Endodermal cell (in vitro differentiated cells): Measurements from ENCODE around the gene OR6Q1. TPM values are rescaled to one million over a fixed set of nuclear protein-coding genes. Genes with fewer than 3 reads are reported as not detected.

Experiments used
- DNase-seq: peaks from one replicate; pipeline ENCODE4 v3.0.0-alpha.2; 2017
- H3K27ac ChIP-seq: 2 replicates; pipeline ENCODE4 v1.5.1; 2013; ENCODE audit warnings: mild to moderate bottlenecking, low read depth, low read length, moderate library complexity
- H3K27me3 ChIP-seq: 2 replicates; pipeline ENCODE4 v1.6.1; 2013; ENCODE audit warnings: mild to moderate bottlenecking, low read length, moderate library complexity; ENCODE audit not compliant: insufficient read depth, control insufficient read depth, poor library complexity, severe bottlenecking
- H3K36me3 ChIP-seq: 2 replicates; pipeline ENCODE4 v1.7.0; 2013; ENCODE audit warnings: mild to moderate bottlenecking, low read length, moderate library complexity; ENCODE audit not compliant: control insufficient read depth, insufficient read depth
- H3K4me1 ChIP-seq: one replicate; pipeline ENCODE4 v1.7.0; 2013; ENCODE audit warnings: low read length; ENCODE audit not compliant: control insufficient read depth, insufficient read depth
- H3K4me3 ChIP-seq: 2 replicates; pipeline ENCODE4 v1.5.1; 2013; ENCODE audit warnings: mild to moderate bottlenecking, low read length, moderate library complexity
- H3K9ac ChIP-seq: 2 replicates; pipeline ENCODE4 v1.6.1; 2013; ENCODE audit warnings: mild to moderate bottlenecking, low read length, moderate library complexity; ENCODE audit not compliant: poor library complexity, severe bottlenecking; ENCODE audit errors: extremely low read depth
- H3K9me3 ChIP-seq: 2 replicates; pipeline ENCODE4 v1.6.1; 2013; ENCODE audit warnings: mild to moderate bottlenecking, low read length, moderate library complexity; ENCODE audit not compliant: control insufficient read depth
- H3K27ac Mint-ChIP-seq: 2 replicates; pipeline ENCODE4 v1.8.0; 2020; ENCODE audit warnings: mixed read lengths
- H3K27me3 Mint-ChIP-seq: 2 replicates; pipeline ENCODE4 v1.8.0; 2021; ENCODE audit warnings: mild to moderate bottlenecking, mixed read lengths; ENCODE audit not compliant: insufficient read depth
- H3K36me3 Mint-ChIP-seq: 2 replicates; pipeline ENCODE4 v1.8.0; 2020; ENCODE audit warnings: low read depth, mixed read lengths
- H3K4me1 Mint-ChIP-seq: 2 replicates; pipeline ENCODE4 v1.8.0; 2020; ENCODE audit warnings: mixed read lengths
- H3K4me3 Mint-ChIP-seq: 2 replicates; pipeline ENCODE4 v1.8.0; 2020; ENCODE audit warnings: mild to moderate bottlenecking, moderate library complexity, mixed read lengths
- H3K9me3 Mint-ChIP-seq: 2 replicates; pipeline ENCODE4 v1.8.0; 2020; ENCODE audit warnings: mild to moderate bottlenecking, mixed read lengths
- WGBS, 2 experiments: methylation state at CpG; one replicate each; pipeline versions ENCODE4 v1.1.5 to v1.1.7; 2013; ENCODE audit warnings: missing lambda C conversion rate in 2 of 2, mixed read lengths in 1 of 2; ENCODE audit not compliant: insufficient coverage in 1 of 2, insufficient read length in 1 of 2; 5-methylcytosine and 5-hydroxymethylcytosine counted together
- total RNA-seq, 2 donors: library from RNA; stranded (reverse); fragmentation: NEBNext Ultra II Directional in 1 of 2; extraction: Animal tissue kit (Norgen Biotek cat#: 25700) in 1 of 2; gene quantifications; 2 replicates in 1 of 2; 3 replicates in 1 of 2; pipeline ENCODE4 v1.2.1, GENCODE V29; 2021
- TF ChIP-seq, protein P1 (sequence below): fragments of 200-600 bp; sonication (generic); conservative IDR thresholded peaks from 2 replicates; pipeline ENCODE4 v1.5.0; 2021; ENCODE audit warnings: antibody characterized with exemption, mild to moderate bottlenecking

The OR6Q1 gene
- total RNA-seq, 2 donors from 2014 or later, result not detected

DNA sequence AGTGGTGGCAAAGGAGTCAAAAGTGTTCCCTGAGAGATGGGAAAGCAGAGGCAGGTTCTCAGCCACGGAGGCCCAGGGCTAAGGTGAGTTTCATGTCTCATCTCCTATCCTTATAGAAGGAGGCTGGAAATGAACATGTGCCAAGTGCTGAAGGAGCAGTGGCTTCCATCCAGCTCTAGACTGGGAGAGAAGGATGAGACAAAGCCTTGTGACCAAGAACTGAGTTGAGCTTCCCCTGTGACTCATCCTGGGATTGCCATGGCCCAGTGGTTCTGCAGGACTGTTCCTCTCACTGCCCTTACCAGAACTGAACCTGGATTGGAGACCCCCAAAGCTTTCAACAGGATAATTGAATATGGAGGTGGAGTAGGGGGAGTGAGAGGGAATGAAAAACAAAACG is 23.8 kb upstream of the OR6Q1 start:
- TF ChIP-seq, protein P1, sequence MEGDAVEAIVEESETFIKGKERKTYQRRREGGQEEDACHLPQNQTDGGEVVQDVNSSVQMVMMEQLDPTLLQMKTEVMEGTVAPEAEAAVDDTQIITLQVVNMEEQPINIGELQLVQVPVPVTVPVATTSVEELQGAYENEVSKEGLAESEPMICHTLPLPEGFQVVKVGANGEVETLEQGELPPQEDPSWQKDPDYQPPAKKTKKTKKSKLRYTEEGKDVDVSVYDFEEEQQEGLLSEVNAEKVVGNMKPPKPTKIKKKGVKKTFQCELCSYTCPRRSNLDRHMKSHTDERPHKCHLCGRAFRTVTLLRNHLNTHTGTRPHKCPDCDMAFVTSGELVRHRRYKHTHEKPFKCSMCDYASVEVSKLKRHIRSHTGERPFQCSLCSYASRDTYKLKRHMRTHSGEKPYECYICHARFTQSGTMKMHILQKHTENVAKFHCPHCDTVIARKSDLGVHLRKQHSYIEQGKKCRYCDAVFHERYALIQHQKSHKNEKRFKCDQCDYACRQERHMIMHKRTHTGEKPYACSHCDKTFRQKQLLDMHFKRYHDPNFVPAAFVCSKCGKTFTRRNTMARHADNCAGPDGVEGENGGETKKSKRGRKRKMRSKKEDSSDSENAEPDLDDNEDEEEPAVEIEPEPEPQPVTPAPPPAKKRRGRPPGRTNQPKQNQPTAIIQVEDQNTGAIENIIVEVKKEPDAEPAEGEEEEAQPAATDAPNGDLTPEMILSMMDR, result no peak
- Mint-ChIP-seq H3K27me3 (no peaks in the 10 kb centered on the region), H3K4me3 (no peak overlapping the region), H3K27ac (no peak overlapping the region), H3K9me3 (no peaks in the 10 kb centered on the region), H3K36me3 (no peaks in the 10 kb centered on the region), H3K4me1 (peaks cover 3% of the 10 kb centered on the region)
- Histone ChIP-seq H3K27me3 (no peaks in the 10 kb centered on the region), H3K36me3 (no peaks in the 10 kb centered on the region), H3K4me3 (no peak overlapping the region), H3K9me3 (no peaks in the 10 kb centered on the region), H3K27ac (no peak overlapping the region), H3K4me1 (no peaks in the 10 kb centered on the region), H3K9ac (no peak overlapping the region)
- no peak for DNase-seq
- 86% methylated on average over 2 of the region's 2 CpGs; no CpG with 5 or more reads in 1 of the 2 experiments for WGBS, 2 experiments

DNA sequence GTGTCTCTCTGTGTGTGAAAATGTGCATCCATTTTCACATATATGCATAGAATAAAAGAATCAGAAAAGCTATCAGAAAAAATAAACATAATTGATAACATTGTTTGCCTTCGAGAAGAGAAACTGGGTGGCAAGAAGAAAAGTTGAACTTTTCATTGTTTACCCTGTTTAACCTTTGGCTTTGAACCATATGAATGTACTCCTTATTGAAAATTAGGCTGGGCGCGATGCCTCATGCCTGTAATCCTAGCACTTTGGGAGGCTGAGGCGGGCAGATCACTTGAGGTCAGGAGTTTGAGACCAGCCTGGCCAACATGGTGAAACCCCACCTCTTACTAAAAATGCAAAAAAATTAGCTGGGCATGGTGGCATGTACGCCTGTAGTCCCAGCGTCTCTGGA is 19.0 kb upstream of the OR6Q1 start:
- H3K27me3 Mint-ChIP-seq, result no peaks in the 10 kb centered on the region
- no peak for DNase-seq
- Histone ChIP-seq H3K36me3 (no peaks in the 10 kb centered on the region), H3K27me3 (no peaks in the 10 kb centered on the region), H3K4me3 (no peak overlapping the region), H3K9ac (no peak overlapping the region), H3K9me3 (no peaks in the 10 kb centered on the region), H3K4me1 (no peaks in the 10 kb centered on the region), H3K27ac (no peak overlapping the region)
- no peak overlapping the region for H3K4me3 Mint-ChIP-seq
- H3K4me1 Mint-ChIP-seq, result no peaks in the 10 kb centered on the region
- H3K36me3 Mint-ChIP-seq, result no peaks in the 10 kb centered on the region
- TF ChIP-seq, protein P1, result no peak
- WGBS, 2 experiments, result 86 to 89% methylated on average over 5 to 6 of the region's 6 CpGs
- H3K27ac Mint-ChIP-seq, result no peak overlapping the region
- H3K9me3 Mint-ChIP-seq, result no peaks in the 10 kb centered on the region

DNA sequence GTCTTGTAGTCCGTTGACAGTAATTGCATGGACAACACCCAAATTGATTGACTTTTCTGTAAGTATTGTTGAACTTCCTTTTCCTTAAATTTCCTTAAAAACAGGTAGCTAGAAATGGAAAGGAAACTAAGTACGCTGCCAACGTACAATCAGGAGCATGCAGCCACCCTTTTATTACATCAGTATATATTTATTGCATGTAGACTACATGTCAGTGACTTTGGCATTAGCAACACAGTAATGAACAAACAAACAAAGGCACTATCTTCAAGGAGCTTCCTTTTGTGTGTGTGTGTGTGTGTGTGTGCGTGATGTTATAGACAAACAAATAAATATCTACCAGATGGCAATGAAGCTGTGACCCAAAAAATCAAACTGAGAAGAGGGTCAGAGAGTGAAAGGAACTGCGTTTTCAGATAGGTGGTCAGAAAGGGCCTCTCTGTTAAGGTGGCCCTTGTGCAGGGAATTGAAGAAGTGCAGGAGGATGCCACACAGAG is 7.3 kb upstream of the OR6Q1 start, which contains the start of gene OR9Q1:
Gene OR9Q1 (plus strand): TSS at position 447 of the 497 bp plus-strand sequence. CDS start 155,564 bp downstream, outside the sequence.
- no peak within 1 kb of the TSS for H3K4me3 ChIP-seq
- H3K36me3 ChIP-seq, result no peaks in the 10 kb centered on the region
- Mint-ChIP-seq H3K27me3 (no peaks in the 10 kb centered on the region), H3K36me3 (no peaks in the 10 kb centered on the region), H3K4me3 (no peak within 1 kb of the TSS), H3K9me3 (no peaks in the 10 kb centered on the region), H3K4me1 (no peaks in the 10 kb centered on the region), H3K27ac (no peak within 1 kb of the TSS)
- DNase-seq, result no peak
- H3K9me3 ChIP-seq, result no peaks in the 10 kb centered on the region
- TF ChIP-seq, protein P1, result no peak
- no peaks in the 10 kb centered on the region for H3K4me1 ChIP-seq
- no peak within 1 kb of the TSS for H3K9ac ChIP-seq
- no peak within 1 kb of the TSS for H3K27ac ChIP-seq
- H3K27me3 ChIP-seq, result no peaks in the 10 kb centered on the region
- WGBS, 2 experiments, result 90 to 95% methylated on average over 2 to 3 of the region's 5 CpGs
